Mesothelial cell of epicardium (in vitro differentiated cells): ENCODE data around the gene EVX1. TPM values are rescaled to one million over a fixed set of nuclear protein-coding genes. Genes with fewer than 3 reads are reported as not detected.

ENCODE experiments used
- DNase-seq, 2 experiments: peaks; one replicate each; pipeline ENCODE4 v3.0.0; 2021; ENCODE audit warnings: low spot score in 2 of 2; ENCODE audit not compliant: unreplicated experiment in 2 of 2
- H3K27ac Mint-ChIP-seq: 2 replicates; pipeline ENCODE4 v1.8.0; 2021; ENCODE audit warnings: mixed read lengths
- H3K27me3 Mint-ChIP-seq: 2 replicates; pipeline ENCODE4 v1.8.0; 2021; ENCODE audit warnings: low read depth, mixed read lengths
- H3K36me3 Mint-ChIP-seq: 2 replicates; pipeline ENCODE4 v1.8.0; 2021; ENCODE audit warnings: mixed read lengths
- H3K4me1 Mint-ChIP-seq: 2 replicates; pipeline ENCODE4 v1.8.0; 2021; ENCODE audit warnings: mixed read lengths
- H3K4me3 Mint-ChIP-seq: 2 replicates; pipeline ENCODE4 v1.8.0; 2021; ENCODE audit warnings: mild to moderate bottlenecking, moderate library complexity, mixed read lengths
- H3K9me3 Mint-ChIP-seq: 2 replicates; pipeline ENCODE4 v1.8.0; 2021; ENCODE audit warnings: mixed read lengths
- total RNA-seq: library from RNA; stranded (reverse); gene quantifications from 3 replicates; pipeline ENCODE4 v1.2.1, GENCODE V29; 2021
- TF ChIP-seq, protein P1 (sequence below): fragments of 200-600 bp; sonication (generic); IDR thresholded peaks from one replicate; pipeline ENCODE4 v1.5.0; 2021; ENCODE audit warnings: antibody characterized with exemption; ENCODE audit not compliant: unreplicated experiment

The EVX1 gene
- total RNA-seq, 1 donor from 2014 or later = 1.4 TPM

- H3K27me3 Mint-ChIP-seq = peaks cover 98% of the 10 kb centered on the region
- H3K4me3 Mint-ChIP-seq = peak overlapping the region; percentile 17
- H3K9me3 Mint-ChIP-seq = no peaks in the 10 kb centered on the region
- TF ChIP-seq, protein P1, sequence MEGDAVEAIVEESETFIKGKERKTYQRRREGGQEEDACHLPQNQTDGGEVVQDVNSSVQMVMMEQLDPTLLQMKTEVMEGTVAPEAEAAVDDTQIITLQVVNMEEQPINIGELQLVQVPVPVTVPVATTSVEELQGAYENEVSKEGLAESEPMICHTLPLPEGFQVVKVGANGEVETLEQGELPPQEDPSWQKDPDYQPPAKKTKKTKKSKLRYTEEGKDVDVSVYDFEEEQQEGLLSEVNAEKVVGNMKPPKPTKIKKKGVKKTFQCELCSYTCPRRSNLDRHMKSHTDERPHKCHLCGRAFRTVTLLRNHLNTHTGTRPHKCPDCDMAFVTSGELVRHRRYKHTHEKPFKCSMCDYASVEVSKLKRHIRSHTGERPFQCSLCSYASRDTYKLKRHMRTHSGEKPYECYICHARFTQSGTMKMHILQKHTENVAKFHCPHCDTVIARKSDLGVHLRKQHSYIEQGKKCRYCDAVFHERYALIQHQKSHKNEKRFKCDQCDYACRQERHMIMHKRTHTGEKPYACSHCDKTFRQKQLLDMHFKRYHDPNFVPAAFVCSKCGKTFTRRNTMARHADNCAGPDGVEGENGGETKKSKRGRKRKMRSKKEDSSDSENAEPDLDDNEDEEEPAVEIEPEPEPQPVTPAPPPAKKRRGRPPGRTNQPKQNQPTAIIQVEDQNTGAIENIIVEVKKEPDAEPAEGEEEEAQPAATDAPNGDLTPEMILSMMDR = no peak
- no peaks in the 10 kb centered on the region for H3K36me3 Mint-ChIP-seq
- H3K4me1 Mint-ChIP-seq = peaks cover 21% of the 10 kb centered on the region
- DNase-seq = no peak
- H3K27ac Mint-ChIP-seq = no peak overlapping the region
Observed at GRCh38 chr7:27245798-27246691, 3.4 kb downstream of the EVX1 start.

- Mint-ChIP-seq H3K27ac (no peak overlapping the region), H3K4me1 (peaks cover 24% of the 10 kb centered on the region), H3K4me3 (no peak overlapping the region), H3K36me3 (no peaks in the 10 kb centered on the region), H3K27me3 (peaks cover 97% of the 10 kb centered on the region), H3K9me3 (no peaks in the 10 kb centered on the region)
- TF ChIP-seq, protein P1 = no peak
- no peak for DNase-seq
Observed at GRCh38 chr7:27247000-27247399, 4.4 kb downstream of the EVX1 start.

DNA sequence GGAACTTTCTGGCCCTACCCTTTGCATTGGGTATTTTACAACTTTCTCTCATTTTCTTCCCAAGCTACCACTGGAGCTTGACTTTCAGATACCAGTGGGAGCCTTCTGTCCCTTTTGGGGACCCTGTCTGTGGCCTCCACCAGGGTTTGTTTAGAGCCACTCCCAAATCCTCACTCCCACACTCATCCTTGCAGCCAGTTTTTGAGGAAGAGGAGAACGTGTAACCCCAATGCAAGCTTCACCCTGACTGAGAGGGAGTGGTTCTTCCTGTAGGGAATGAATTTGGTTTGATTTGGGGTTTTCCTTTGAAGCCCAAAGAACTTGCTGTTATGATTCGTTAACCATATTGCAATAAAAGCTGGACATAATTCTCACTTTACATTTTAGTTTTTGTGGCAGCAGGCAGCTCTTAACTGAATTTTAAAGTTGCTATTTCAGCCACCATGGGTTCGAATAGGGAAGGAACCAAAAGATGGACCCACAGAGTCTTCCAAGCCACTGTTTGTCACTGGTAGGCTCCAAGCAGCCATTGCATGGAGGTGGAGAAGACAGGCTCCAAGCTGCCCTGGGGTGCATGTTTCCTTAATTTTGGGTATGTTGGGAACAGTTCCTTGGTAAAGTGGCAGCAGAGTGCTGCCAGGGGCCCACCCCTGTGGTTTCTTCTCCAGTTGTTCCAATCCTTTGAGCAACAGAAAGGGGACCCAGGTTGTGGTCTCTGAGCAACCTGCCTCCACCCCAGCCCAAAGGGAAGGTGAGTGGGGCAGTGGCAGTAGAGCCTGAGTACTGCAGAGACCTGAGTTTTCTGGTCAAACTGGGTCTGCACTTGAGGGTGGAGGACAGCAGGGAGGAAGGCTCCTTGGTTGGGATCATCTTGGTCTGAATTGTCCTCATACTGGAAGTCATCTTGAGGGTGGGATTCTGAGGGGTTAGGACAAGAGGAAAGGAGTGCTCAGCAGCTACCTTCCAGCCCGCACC is 5.1 kb downstream of the EVX1 start:
- Mint-ChIP-seq H3K4me3 (no peak overlapping the region), H3K27ac (no peak overlapping the region), H3K9me3 (no peaks in the 10 kb centered on the region), H3K36me3 (no peaks in the 10 kb centered on the region), H3K4me1 (peaks cover 24% of the 10 kb centered on the region), H3K27me3 (peaks cover 97% of the 10 kb centered on the region)
- DNase-seq = no peak
- TF ChIP-seq, protein P1 = no peak

GRCh38 chr7:27248427-27248806 is 5.8 kb downstream of the EVX1 start:
- H3K4me3 Mint-ChIP-seq = no peak overlapping the region
- TF ChIP-seq, protein P1 = no peak
- H3K36me3 Mint-ChIP-seq = no peaks in the 10 kb centered on the region
- no peak overlapping the region for H3K27ac Mint-ChIP-seq
- peaks cover 98% of the 10 kb centered on the region for H3K27me3 Mint-ChIP-seq
- H3K4me1 Mint-ChIP-seq = peaks cover 23% of the 10 kb centered on the region
- no peak for DNase-seq
- no peaks in the 10 kb centered on the region for H3K9me3 Mint-ChIP-seq

GRCh38 chr7:27248911-27249723 is 6.5 kb downstream of the EVX1 start:
- no peak overlapping the region for H3K4me3 Mint-ChIP-seq
- no peak for DNase-seq
- TF ChIP-seq, protein P1 = no peak
- H3K27ac Mint-ChIP-seq = no peak overlapping the region
- H3K27me3 Mint-ChIP-seq = peaks cover 98% of the 10 kb centered on the region
- no peaks in the 10 kb centered on the region for H3K36me3 Mint-ChIP-seq
- peaks cover 19% of the 10 kb centered on the region for H3K4me1 Mint-ChIP-seq
- H3K9me3 Mint-ChIP-seq = no peaks in the 10 kb centered on the region
